ENCODE data around the gene ATP6V1G1.
"Not testable (repeated sequence)": the region's sequence is repeated elsewhere in the genome, so short reads cannot be mapped to it uniquely, and the experiment has no call there.

ATP6V1G1 gene

DNA sequence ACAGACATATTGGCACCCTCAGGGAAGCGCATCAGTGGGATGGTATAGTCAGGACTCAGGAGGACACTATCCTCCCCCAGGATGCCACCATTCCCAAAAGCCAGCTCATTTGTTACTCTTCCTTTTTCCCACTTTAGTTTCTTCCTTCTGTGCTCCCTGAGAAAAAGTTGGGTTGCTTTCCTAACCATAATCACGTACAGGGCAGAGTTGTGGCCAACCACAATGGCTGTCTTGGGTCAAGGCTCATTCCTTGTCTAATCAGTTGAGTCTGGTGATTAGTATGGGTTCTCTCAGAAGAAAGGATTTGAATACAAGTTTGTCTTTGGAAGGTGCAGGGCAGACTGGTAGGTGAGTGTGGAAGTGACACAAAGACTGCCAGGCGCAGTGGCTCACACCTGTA is 26.6 kb upstream of the ATP6V1G1 start:
- no peaks in the 10 kb centered on the region for H3K36me3 Mint-ChIP-seq
- peaks cover 13% of the 10 kb centered on the region for H3K27me3 Mint-ChIP-seq
- no peaks in the 10 kb centered on the region for H3K9me3 Mint-ChIP-seq
- H3K27ac Mint-ChIP-seq, result no peak overlapping the region
- no peak for DNase-seq
- H3K4me1 Mint-ChIP-seq, result peaks cover 3% of the 10 kb centered on the region
- CTCF ChIA-PET, result interaction anchor here (0.5 kb wide), 1 partner anchor 90 kb away, joined by 4 read pairs; no protein-coding TSS in a partner anchor
- H3K4me3 Mint-ChIP-seq, result no peak overlapping the region

GRCh38 chr9:114561771-114562170 is 25.8 kb upstream of the ATP6V1G1 start:
- no peak overlapping the region for H3K27ac Mint-ChIP-seq
- no peaks in the 10 kb centered on the region for H3K9me3 Mint-ChIP-seq
- H3K36me3 Mint-ChIP-seq, result no peaks in the 10 kb centered on the region
- H3K27me3 Mint-ChIP-seq, result peaks cover 18% of the 10 kb centered on the region
- no peak for DNase-seq
- CTCF ChIA-PET, result no interaction called here
- peaks cover 5% of the 10 kb centered on the region for H3K4me1 Mint-ChIP-seq
- H3K4me3 Mint-ChIP-seq, result no peak overlapping the region

DNA sequence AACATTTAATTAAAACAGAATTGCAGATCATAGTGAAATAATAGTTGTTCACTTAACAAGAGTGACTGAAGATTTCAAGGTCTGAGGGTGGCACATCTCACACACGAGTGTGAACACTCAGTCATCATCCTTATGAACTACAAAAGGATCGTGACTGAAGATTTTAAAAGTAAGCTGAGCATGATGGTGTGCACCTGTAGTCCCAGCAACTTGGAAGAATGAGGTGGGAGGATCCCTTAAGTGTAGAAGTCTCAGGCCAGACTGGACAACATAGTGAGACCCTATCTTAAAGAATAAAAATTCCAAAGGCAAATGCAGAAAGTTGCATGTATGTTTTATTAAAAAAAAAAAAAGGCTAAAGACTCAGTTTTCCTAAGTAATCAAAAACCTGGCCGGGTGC is 22.4 kb upstream of the ATP6V1G1 start:
- peaks cover 9% of the 10 kb centered on the region for H3K27me3 Mint-ChIP-seq
- H3K27ac Mint-ChIP-seq, result no peak overlapping the region

DNA sequence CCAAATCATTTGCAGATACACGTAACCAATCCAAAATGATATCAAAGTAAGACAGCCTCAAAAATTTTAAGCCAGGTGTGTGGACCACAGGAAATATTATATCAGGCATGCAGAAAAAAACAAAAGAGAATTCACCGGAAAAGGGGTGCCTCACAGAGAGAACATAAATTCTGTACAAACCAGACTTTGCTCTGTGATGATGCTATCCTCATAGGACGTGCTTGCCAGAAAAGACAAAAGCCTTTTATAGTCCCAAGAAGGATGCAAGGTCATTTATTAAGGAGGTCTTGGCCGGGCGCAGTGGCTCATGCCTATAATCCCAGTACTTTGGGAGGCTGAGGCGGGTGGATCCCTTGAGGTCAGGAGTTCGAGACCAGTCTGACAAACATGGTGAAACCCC is 16.8 kb upstream of the ATP6V1G1 start:
- no peak for DNase-seq
- peaks cover 4% of the 10 kb centered on the region for H3K4me1 Mint-ChIP-seq
- H3K9me3 Mint-ChIP-seq, result no peaks in the 10 kb centered on the region
- no peak overlapping the region for H3K27ac Mint-ChIP-seq
- no peak overlapping the region for H3K4me3 Mint-ChIP-seq
- H3K27me3 Mint-ChIP-seq, result peaks cover 21% of the 10 kb centered on the region
- CTCF ChIA-PET, result no interaction called here
- no peaks in the 10 kb centered on the region for H3K36me3 Mint-ChIP-seq

More for the DNA sequence above, 22.4 kb upstream of the ATP6V1G1 start:
- Mint-ChIP-seq H3K4me1 (peaks cover 5% of the 10 kb centered on the region), H3K36me3 (no peaks in the 10 kb centered on the region), H3K4me3 (no peak overlapping the region), H3K9me3 (no peaks in the 10 kb centered on the region)
- no peak for DNase-seq
- CTCF ChIA-PET, result no interaction called here

DNA sequence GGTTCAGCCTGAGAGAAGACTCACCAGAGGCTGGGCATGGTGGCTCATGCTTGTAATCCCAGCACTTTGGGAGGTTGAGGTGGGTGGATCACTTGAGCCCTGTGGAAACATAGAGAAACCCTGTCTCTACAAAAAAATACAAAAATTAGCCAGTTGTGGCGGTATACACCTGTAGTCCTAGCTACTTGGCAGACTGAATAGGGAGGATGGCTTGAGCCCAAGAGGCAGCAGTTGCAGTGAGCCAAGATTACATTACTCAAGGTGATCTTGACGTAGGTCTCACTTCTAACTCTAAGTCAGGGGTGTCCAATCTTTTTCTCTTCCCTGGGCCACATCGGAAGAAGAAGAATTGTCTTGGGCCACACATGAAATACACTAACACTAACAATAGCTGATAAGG is 16.2 kb upstream of the ATP6V1G1 start:
- Mint-ChIP-seq H3K36me3 (no peaks in the 10 kb centered on the region), H3K4me3 (no peak overlapping the region)
- CTCF ChIA-PET, result no interaction called here

GRCh38 chr9:114572199-114572598 is 15.4 kb upstream of the ATP6V1G1 start:
- no peak for DNase-seq
- peaks cover 22% of the 10 kb centered on the region for H3K27me3 Mint-ChIP-seq
- no peaks in the 10 kb centered on the region for H3K36me3 Mint-ChIP-seq
- no peaks in the 10 kb centered on the region for H3K4me1 Mint-ChIP-seq
- H3K4me3 Mint-ChIP-seq, result no peak overlapping the region
- CTCF ChIA-PET, result no interaction called here
- H3K9me3 Mint-ChIP-seq, result no peaks in the 10 kb centered on the region
- H3K27ac Mint-ChIP-seq, result no peak overlapping the region

More for the DNA sequence above, 16.2 kb upstream of the ATP6V1G1 start:
- peaks cover 23% of the 10 kb centered on the region for H3K27me3 Mint-ChIP-seq
- DNase-seq, result no peak
- no peak overlapping the region for H3K27ac Mint-ChIP-seq
- H3K4me1 Mint-ChIP-seq, result no peaks in the 10 kb centered on the region
- no peaks in the 10 kb centered on the region for H3K9me3 Mint-ChIP-seq

DNA sequence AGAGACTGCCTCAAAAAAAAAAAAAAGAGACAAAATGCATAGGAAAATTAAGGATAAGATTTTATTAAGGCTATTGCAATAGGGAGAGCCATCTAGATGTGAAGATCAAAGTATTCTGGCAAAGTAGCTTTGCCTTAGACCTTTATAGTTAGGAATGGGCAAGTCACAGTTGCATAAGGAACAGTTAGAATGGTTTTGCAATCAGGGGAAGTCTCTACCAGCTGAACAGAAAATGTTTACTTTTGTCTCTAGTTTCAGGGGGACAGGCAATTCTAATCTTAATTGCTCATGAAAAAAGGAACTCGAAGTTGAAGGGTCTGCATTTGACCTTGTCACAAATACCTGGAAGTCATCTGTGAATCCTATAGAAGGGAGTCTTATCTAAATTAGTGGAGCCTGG is 13.1 kb upstream of the ATP6V1G1 start:
- no peaks in the 10 kb centered on the region for H3K4me1 Mint-ChIP-seq
- H3K36me3 Mint-ChIP-seq, result no peaks in the 10 kb centered on the region
- DNase-seq, result no peak
- H3K27ac Mint-ChIP-seq, result no peak overlapping the region
- H3K4me3 Mint-ChIP-seq, result no peak overlapping the region
- CTCF ChIA-PET, result no interaction called here
- H3K27me3 Mint-ChIP-seq, result peaks cover 22% of the 10 kb centered on the region
- no peaks in the 10 kb centered on the region for H3K9me3 Mint-ChIP-seq

GRCh38 chr9:114576779-114577178 is 10.8 kb upstream of the ATP6V1G1 start:
- not testable (repeated sequence) for H3K9me3 Mint-ChIP-seq, H3K36me3 Mint-ChIP-seq, H3K4me3 Mint-ChIP-seq, H3K4me1 Mint-ChIP-seq, DNase-seq
- CTCF ChIA-PET, result interaction anchor here (1.4 to 1.7 kb wide), 2 partner anchors 9 to 77 kb away, joined by 3 to 6 read pairs; no protein-coding TSS in a partner anchor
- H3K27me3 Mint-ChIP-seq, result peaks cover 24% of the 10 kb centered on the region
- H3K27ac Mint-ChIP-seq, result peak overlapping the region; percentile 42

GRCh38 chr9:114578134-114578533 is 9.4 kb upstream of the ATP6V1G1 start:
- H3K4me1 Mint-ChIP-seq, CTCF ChIA-PET, H3K4me3 Mint-ChIP-seq, H3K27ac Mint-ChIP-seq, DNase-seq, H3K9me3 Mint-ChIP-seq, H3K36me3 Mint-ChIP-seq: not testable (repeated sequence)
- H3K27me3 Mint-ChIP-seq, result peaks cover 16% of the 10 kb centered on the region

GRCh38 chr9:114580609-114581193 is 6.9 kb upstream of the ATP6V1G1 start:
- Mint-ChIP-seq H3K9me3 (no peaks in the 10 kb centered on the region), H3K36me3 (no peaks in the 10 kb centered on the region), H3K4me3 (no peak overlapping the region), H3K27ac (no peak overlapping the region), H3K27me3 (peaks cover 15% of the 10 kb centered on the region), H3K4me1 (no peaks in the 10 kb centered on the region)
- no peak for DNase-seq
- CTCF ChIA-PET, result interaction anchor here (1.1 kb wide), 1 partner anchor 93 kb away, joined by 3 read pairs; no protein-coding TSS in a partner anchor

- H3K27me3 Mint-ChIP-seq, result peaks cover 11% of the 10 kb centered on the region
- H3K36me3 Mint-ChIP-seq, result peaks cover 10% of the 10 kb centered on the region
- H3K9me3 Mint-ChIP-seq, result no peaks in the 10 kb centered on the region
- no peak for DNase-seq
- no peak overlapping the region for H3K27ac Mint-ChIP-seq
- no peak overlapping the region for H3K4me3 Mint-ChIP-seq
- CTCF ChIA-PET, result interaction anchor here (0.7 to 1.4 kb wide), 2 partner anchors 9 kb away, joined by 4 to 5 read pairs; no protein-coding TSS in a partner anchor
- H3K4me1 Mint-ChIP-seq, result peaks cover 11% of the 10 kb centered on the region
These were observed 4.0 kb upstream of the ATP6V1G1 start for GRCh38 chr9:114583371-114584155.

- Mint-ChIP-seq H3K9me3 (no peaks in the 10 kb centered on the region), H3K27ac (peak overlapping the region; percentile 92), H3K4me1 (peaks cover 51% of the 10 kb centered on the region), H3K4me3 (peak overlapping the region; percentile 97), H3K27me3 (peaks cover 7% of the 10 kb centered on the region), H3K36me3 (peaks cover 37% of the 10 kb centered on the region)
- DNase-seq, result peak; percentile 52
- CTCF ChIA-PET, result interaction anchor here (0.9 to 3.4 kb wide), 5 partner anchors 23 to 184 kb away, joined by 3 to 32 read pairs (median 4); no protein-coding TSS in a partner anchor
These were observed 641 bp downstream of the ATP6V1G1 start for GRCh38 chr9:114588210-114588609.

GRCh38 chr9:114588651-114589526 is 1.3 kb downstream of the ATP6V1G1 start:
- H3K27me3 Mint-ChIP-seq, result peaks cover 3% of the 10 kb centered on the region
- H3K9me3 Mint-ChIP-seq, result no peaks in the 10 kb centered on the region
- H3K36me3 Mint-ChIP-seq, result peaks cover 43% of the 10 kb centered on the region
- CTCF ChIA-PET, result interaction anchor here (1.3 to 3.4 kb wide), 3 partner anchors 24 to 182 kb away, joined by 4 to 32 read pairs (median 5); no protein-coding TSS in a partner anchor
- H3K4me1 Mint-ChIP-seq, result peaks cover 55% of the 10 kb centered on the region
- H3K4me3 Mint-ChIP-seq, result peak overlapping the region; percentile 97
- peak overlapping the region; percentile 92 for H3K27ac Mint-ChIP-seq
- DNase-seq, result peak; percentile 29

DNA sequence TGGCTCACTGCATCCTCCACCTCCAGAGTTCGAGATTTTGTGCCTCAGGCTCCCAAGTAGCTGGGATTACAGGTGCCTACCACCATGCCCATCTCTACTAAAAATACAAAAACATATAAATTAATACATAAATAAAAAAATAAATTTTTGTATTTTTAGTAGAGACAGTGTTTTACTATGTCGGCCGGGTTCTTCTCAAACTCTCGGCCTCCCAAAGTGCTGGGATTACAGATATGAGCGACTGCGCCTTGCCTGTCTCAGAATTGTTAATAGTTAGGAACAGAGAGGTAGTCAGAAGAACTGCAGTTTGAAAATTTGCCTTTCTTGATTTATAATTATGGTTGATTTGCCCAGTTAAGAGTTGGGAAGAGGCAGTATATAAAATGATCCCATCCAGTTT is 2.8 kb downstream of the ATP6V1G1 start:
- peaks cover 53% of the 10 kb centered on the region for H3K36me3 Mint-ChIP-seq
- peaks cover 59% of the 10 kb centered on the region for H3K4me1 Mint-ChIP-seq
- DNase-seq, result no peak
- H3K9me3 Mint-ChIP-seq, result no peaks in the 10 kb centered on the region
- CTCF ChIA-PET, result interaction anchor here (3.4 kb wide), 1 partner anchor 62 kb away, joined by 32 read pairs; no protein-coding TSS in a partner anchor
- peak overlapping the region; percentile 41 for H3K4me3 Mint-ChIP-seq
- no peak overlapping the region for H3K27ac Mint-ChIP-seq
- H3K27me3 Mint-ChIP-seq, result peaks cover 3% of the 10 kb centered on the region

All from activated naive CD4-positive, alpha-beta T cell treated with anti-CD3 and anti-CD28 coated beads, Interleukin-2, amount 10 ng/mL, durations not matched to agents 7 days and 5 days (primary cell).